Esophagus mucosa (tissue), 1 donor: Measurements from ENCODE around the gene CNTN1. TPM values are rescaled to one million over a fixed set of nuclear protein-coding genes. Genes with fewer than 3 reads are reported as not detected.
A peak's percentile ranks its signal among the peaks of the same experiment; 100 is the strongest.

Experiments used
- ATAC-seq: fragments of 200-7000 bp; cut with Tn5 transposase; one replicate; pipeline ENCODE4 v1.9.1; 2020
- total RNA-seq: library from RNA; stranded (reverse); gene quantifications from one replicate; pipeline ENCODE4 v1.2.4, GENCODE V29; 2023
- donor health status: DM: yes; HTN: yes; CAD: no.

Gene CNTN1
- total RNA-seq, 1 donor from 2014 or later: 9.8 TPM

- ATAC-seq: no peak
Observed at GRCh38 chr12:40770781-40771180, 78.5 kb downstream of the CNTN1 start.

GRCh38 chr12:40775661-40776060, 83.4 kb downstream of the CNTN1 start:
- ATAC-seq: no peak

GRCh38 chr12:40784102-40784501, 91.9 kb downstream of the CNTN1 start:
- no peak for ATAC-seq

- no peak for ATAC-seq
Observed at GRCh38 chr12:40788276-40788675, 96.0 kb downstream of the CNTN1 start.

- no peak for ATAC-seq
Observed at GRCh38 chr12:40792792-40793386, 100.7 kb downstream of the CNTN1 start.

GRCh38 chr12:40793471-40793870, 101.2 kb downstream of the CNTN1 start:
- no peak for ATAC-seq

GRCh38 chr12:40794087-40794486, 101.8 kb downstream of the CNTN1 start:
- no peak for ATAC-seq

GRCh38 chr12:40801082-40801481, 108.8 kb downstream of the CNTN1 start:
- no peak for ATAC-seq

- ATAC-seq: no peak
Observed at GRCh38 chr12:40801861-40802260, 109.6 kb downstream of the CNTN1 start.

- ATAC-seq: no peak
Observed at GRCh38 chr12:40802656-40803055, 110.4 kb downstream of the CNTN1 start.

- ATAC-seq: no peak
Observed at GRCh38 chr12:40819436-40820108, 127.3 kb downstream of the CNTN1 start.

- no peak for ATAC-seq
Observed at GRCh38 chr12:40820794-40821484, 128.7 kb downstream of the CNTN1 start.

GRCh38 chr12:40825156-40825555, 132.9 kb downstream of the CNTN1 start:
- ATAC-seq: no peak

- no peak for ATAC-seq
Observed at GRCh38 chr12:40827683-40828592, 135.7 kb downstream of the CNTN1 start.

- no peak for ATAC-seq
Observed at GRCh38 chr12:40828593-40828990, 136.4 kb downstream of the CNTN1 start.

- no peak for ATAC-seq
Observed at GRCh38 chr12:40829738-40830144, 137.5 kb downstream of the CNTN1 start.

- peak; percentile 31 for ATAC-seq
Observed at GRCh38 chr12:40831916-40832315, 139.7 kb downstream of the CNTN1 start.

GRCh38 chr12:40832668-40833067, 140.4 kb downstream of the CNTN1 start:
- no peak for ATAC-seq

GRCh38 chr12:40833818-40834217, 141.6 kb downstream of the CNTN1 start:
- ATAC-seq: no peak

GRCh38 chr12:40834321-40834720, 142.1 kb downstream of the CNTN1 start:
- ATAC-seq: no peak

GRCh38 chr12:40837891-40838429, 145.7 kb downstream of the CNTN1 start:
- no peak for ATAC-seq

- no peak for ATAC-seq
Observed at GRCh38 chr12:40843495-40843894, 151.3 kb downstream of the CNTN1 start.

GRCh38 chr12:40853221-40853620, 161.0 kb downstream of the CNTN1 start:
- no peak for ATAC-seq
